ENCODE measurements around the gene PSMD2.
A peak's percentile ranks its signal among the peaks of the same experiment; 100 is the strongest.

The PSMD2 gene

DNA sequence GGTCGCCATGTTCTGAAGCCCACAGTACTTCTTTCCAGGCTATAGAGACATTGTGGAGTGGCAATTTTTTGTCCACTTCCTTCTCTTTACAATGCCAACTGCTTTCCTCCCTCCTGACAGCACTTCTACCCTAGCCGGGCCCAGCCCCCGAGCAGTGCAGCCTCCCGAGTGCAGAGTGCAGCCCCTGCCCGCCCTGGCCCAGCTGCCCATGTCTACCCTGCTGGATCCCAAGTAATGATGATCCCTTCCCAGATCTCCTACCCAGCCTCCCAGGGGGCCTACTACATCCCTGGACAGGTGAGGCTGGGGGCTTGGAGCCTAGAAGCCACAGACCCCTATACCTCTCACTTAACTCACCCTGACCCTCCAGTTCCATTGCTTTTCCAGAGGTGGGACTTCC is 18.2 kb downstream of the PSMD2 start:
- Histone ChIP-seq H3K27ac (no peak overlapping the region), H3K9ac (no peak overlapping the region), H3K4me2 (ENCODE audit: low read length) (no peak overlapping the region), H3K9me3 (ENCODE audit: control insufficient read depth, low read length) (no peaks in the 10 kb centered on the region), H2AFZ (no peak overlapping the region), H3K36me3 (ENCODE audit: control insufficient read depth, insufficient read depth, low read length) (no peaks in the 10 kb centered on the region), H3K4me1 (peaks cover 40% of the 10 kb centered on the region), H3K4me3 (ENCODE audit: low read depth, low read length) (no peak overlapping the region), H3K27me3 (ENCODE audit: control insufficient read depth, insufficient read depth, low read length) (no peaks in the 10 kb centered on the region), H3K79me2 (peaks cover 30% of the 10 kb centered on the region)
- TF ChIP-seq, protein P1, sequence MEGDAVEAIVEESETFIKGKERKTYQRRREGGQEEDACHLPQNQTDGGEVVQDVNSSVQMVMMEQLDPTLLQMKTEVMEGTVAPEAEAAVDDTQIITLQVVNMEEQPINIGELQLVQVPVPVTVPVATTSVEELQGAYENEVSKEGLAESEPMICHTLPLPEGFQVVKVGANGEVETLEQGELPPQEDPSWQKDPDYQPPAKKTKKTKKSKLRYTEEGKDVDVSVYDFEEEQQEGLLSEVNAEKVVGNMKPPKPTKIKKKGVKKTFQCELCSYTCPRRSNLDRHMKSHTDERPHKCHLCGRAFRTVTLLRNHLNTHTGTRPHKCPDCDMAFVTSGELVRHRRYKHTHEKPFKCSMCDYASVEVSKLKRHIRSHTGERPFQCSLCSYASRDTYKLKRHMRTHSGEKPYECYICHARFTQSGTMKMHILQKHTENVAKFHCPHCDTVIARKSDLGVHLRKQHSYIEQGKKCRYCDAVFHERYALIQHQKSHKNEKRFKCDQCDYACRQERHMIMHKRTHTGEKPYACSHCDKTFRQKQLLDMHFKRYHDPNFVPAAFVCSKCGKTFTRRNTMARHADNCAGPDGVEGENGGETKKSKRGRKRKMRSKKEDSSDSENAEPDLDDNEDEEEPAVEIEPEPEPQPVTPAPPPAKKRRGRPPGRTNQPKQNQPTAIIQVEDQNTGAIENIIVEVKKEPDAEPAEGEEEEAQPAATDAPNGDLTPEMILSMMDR (IDR thresholded peaks at IDR 0.05): no peak

DNA sequence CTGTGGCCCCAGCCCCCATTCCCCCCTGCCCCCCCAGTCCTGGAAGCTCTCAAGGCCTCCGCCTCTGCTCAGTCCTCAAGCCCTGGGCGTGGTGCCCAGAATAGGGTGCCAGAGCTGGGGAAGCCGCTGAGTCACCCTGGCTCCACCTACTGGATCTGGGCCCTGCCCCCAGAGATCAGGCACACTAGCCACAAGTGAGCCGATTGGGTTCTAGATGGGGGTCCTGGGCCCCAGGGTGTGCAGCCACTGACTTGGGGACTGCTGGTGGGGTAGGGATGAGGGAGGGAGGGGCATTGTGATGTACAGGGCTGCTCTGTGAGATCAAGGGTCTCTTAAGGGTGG is 21.0 kb downstream of the PSMD2 start:
- TF ChIP-seq, protein P1 (IDR thresholded peaks at IDR 0.05): no peak
- Histone ChIP-seq H3K4me3 (ENCODE audit: low read depth, low read length) (peak overlapping the region; percentile 18), H3K36me3 (ENCODE audit: control insufficient read depth, insufficient read depth, low read length) (no peaks in the 10 kb centered on the region), H3K27me3 (ENCODE audit: control insufficient read depth, insufficient read depth, low read length) (no peaks in the 10 kb centered on the region), H3K79me2 (peaks cover 29% of the 10 kb centered on the region), H3K9me3 (ENCODE audit: control insufficient read depth, low read length) (no peaks in the 10 kb centered on the region), H2AFZ (no peak overlapping the region), H3K27ac (peak overlapping the region; percentile 33), H3K4me2 (ENCODE audit: low read length) (peak overlapping the region; percentile 58), H3K9ac (no peak overlapping the region), H3K4me1 (peaks cover 59% of the 10 kb centered on the region)

DNA sequence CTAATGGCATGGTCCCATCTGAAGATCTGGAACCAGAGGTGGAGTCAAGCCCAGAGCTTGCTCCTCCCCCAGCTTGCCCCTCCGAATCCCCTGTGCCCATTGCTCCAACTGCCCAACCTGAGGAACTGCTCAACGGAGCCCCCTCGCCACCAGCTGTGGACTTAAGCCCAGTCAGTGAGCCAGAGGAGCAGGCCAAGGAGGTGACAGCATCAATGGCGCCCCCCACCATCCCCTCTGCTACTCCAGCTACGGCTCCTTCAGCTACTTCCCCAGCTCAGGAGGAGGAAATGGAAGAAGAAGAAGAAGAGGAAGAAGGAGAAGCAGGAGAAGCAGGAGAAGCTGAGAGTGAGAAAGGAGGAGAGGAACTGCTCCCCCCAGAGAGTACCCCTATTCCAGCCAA is 22.6 kb downstream of the PSMD2 start:
- Histone ChIP-seq H2AFZ (no peak overlapping the region), H3K36me3 (ENCODE audit: control insufficient read depth, insufficient read depth, low read length) (no peaks in the 10 kb centered on the region), H3K27me3 (ENCODE audit: control insufficient read depth, insufficient read depth, low read length) (no peaks in the 10 kb centered on the region), H3K4me2 (ENCODE audit: low read length) (no peak overlapping the region), H3K4me3 (ENCODE audit: low read depth, low read length) (no peak overlapping the region), H3K9ac (no peak overlapping the region), H3K4me1 (peaks cover 52% of the 10 kb centered on the region), H3K27ac (peak overlapping the region; percentile 94), H3K79me2 (peaks cover 19% of the 10 kb centered on the region), H3K9me3 (ENCODE audit: control insufficient read depth, low read length) (no peaks in the 10 kb centered on the region)
- TF ChIP-seq, protein P1 (IDR thresholded peaks at IDR 0.05): no peak

DNA sequence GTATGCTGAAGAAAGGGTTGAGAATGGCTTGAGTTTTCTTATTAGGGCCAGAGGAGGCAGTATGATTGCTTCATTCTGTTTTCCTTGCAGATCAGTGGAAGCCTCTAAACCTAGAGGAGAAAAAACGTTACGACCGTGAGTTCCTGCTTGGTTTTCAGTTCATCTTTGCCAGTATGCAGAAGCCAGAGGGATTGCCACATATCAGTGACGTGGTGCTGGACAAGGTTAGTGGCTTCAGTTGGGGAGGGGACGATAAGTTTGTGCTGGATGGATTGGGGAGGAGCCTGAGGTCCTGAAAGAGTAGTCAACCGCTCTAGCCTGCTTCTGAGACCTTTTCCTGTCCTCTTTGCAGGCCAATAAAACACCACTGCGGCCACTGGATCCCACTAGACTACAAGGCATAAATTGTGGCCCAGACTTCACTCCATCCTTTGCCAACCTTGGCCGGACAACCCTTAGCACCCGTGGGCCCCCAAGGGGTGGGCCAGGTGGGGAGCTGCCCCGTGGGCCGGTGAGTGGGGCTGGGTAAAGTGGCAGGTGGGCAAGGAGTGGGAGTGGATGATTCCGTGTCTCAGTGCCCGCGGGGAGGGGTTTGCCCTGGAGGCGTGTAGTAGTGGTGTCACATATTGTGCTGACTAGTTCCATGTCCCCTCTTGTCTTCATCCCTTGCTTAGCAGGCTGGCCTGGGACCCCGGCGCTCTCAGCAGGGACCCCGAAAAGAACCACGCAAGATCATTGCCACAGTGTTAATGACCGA is 23.9 kb downstream of the PSMD2 start:
- H3K9me3 ChIP-seq (ENCODE audit: control insufficient read depth, low read length): no peaks in the 10 kb centered on the region
- H2AFZ ChIP-seq: no peak overlapping the region
- H3K27me3 ChIP-seq (ENCODE audit: control insufficient read depth, insufficient read depth, low read length): no peaks in the 10 kb centered on the region
- no peak overlapping the region for H3K9ac ChIP-seq
- H3K4me3 ChIP-seq (ENCODE audit: low read depth, low read length): peak overlapping the region; percentile 25
- peaks cover 19% of the 10 kb centered on the region for H3K79me2 ChIP-seq
- peak overlapping the region; percentile 94 for H3K27ac ChIP-seq
- peaks cover 45% of the 10 kb centered on the region for H3K4me1 ChIP-seq
- no peaks in the 10 kb centered on the region for H3K36me3 ChIP-seq (ENCODE audit: control insufficient read depth, insufficient read depth, low read length)
- H3K4me2 ChIP-seq (ENCODE audit: low read length): peak overlapping the region; percentile 60
- TF ChIP-seq, protein P1 (IDR thresholded peaks at IDR 0.05): peak; percentile 23

DNA sequence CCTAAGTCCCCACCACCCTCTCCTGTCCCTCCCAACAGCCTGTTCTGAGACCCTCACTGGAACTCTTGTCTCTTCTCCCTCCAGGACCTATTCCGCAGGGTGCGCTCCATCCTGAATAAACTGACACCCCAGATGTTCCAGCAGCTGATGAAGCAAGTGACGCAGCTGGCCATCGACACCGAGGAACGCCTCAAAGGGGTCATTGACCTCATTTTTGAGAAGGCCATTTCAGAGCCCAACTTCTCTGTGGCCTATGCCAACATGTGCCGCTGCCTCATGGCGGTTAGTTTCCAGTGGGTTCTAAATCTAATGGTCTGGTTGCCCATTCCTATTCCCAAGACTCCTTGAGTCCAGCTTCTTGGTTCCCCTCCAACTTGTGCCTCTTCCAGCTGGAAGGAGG is 24.7 kb downstream of the PSMD2 start:
- Histone ChIP-seq H3K79me2 (peaks cover 20% of the 10 kb centered on the region), H3K27ac (peak overlapping the region; percentile 94), H3K4me3 (ENCODE audit: low read depth, low read length) (peak overlapping the region; percentile 25), H3K4me1 (peaks cover 43% of the 10 kb centered on the region), H3K9ac (no peak overlapping the region), H3K4me2 (ENCODE audit: low read length) (peak overlapping the region; percentile 60), H2AFZ (no peak overlapping the region), H3K27me3 (ENCODE audit: control insufficient read depth, insufficient read depth, low read length) (no peaks in the 10 kb centered on the region), H3K36me3 (ENCODE audit: control insufficient read depth, insufficient read depth, low read length) (no peaks in the 10 kb centered on the region), H3K9me3 (ENCODE audit: control insufficient read depth, low read length) (no peaks in the 10 kb centered on the region)
- TF ChIP-seq, protein P1 (IDR thresholded peaks at IDR 0.05): no peak

Measured in parathyroid adenoma (tissue), 2 donors.